Esophagus squamous epithelium (tissue), 5 donors: ENCODE data around the gene FAM98B. TPM values are rescaled to one million over a fixed set of nuclear protein-coding genes. Genes with fewer than 3 reads are reported as not detected.

ENCODE experiments used
- DNase-seq: peaks from one replicate; lab custom pipeline; 2025; lab: John Stamatoyannopoulos, UW
- H3K27ac ChIP-seq, 4 donors: fragments of 200-600 bp; sonication (generic); one replicate each; pipeline ENCODE4 v1.5.1; 2016 to 2019; ENCODE audit warnings: mild to moderate bottlenecking in 1 of 4
- H3K27me3 ChIP-seq, 4 donors: fragments of 200-600 bp; sonication (generic); 1 replicate in 3 of 4; 2 replicates in 1 of 4; pipeline versions ENCODE4 v1.5.1 to v1.6.0; 2017 to 2021; ENCODE audit warnings: antibody characterized with exemption in 1 of 4
- H3K36me3 ChIP-seq, 3 donors: fragments of 200-600 bp; sonication (generic); one replicate each; pipeline ENCODE4 v1.5.1; 2016 to 2019
- H3K4me1 ChIP-seq, 3 donors: fragments of 200-600 bp; sonication (generic); one replicate each; pipeline ENCODE4 v1.5.1; 2017 to 2019
- H3K4me3 ChIP-seq, 4 donors: fragments of 200-600 bp; sonication (generic); 1 replicate in 3 of 4; 2 replicates in 1 of 4; pipeline ENCODE4 v1.5.1; 2016 to 2019; ENCODE audit warnings: mild to moderate bottlenecking in 2 of 4, moderate library complexity in 1 of 4
- H3K9me3 ChIP-seq, 3 donors: fragments of 200-600 bp; sonication (generic); one replicate each; pipeline ENCODE4 v1.5.1; 2016 to 2019
- POLR2A ChIP-seq, 4 donors: fragments of 450-650 bp; IDR thresholded peaks; one replicate each; pipeline ENCODE4 v1.6.1; 2017; ENCODE audit warnings: antibody characterized with exemption in 4 of 4, mild to moderate bottlenecking in 4 of 4, moderate library complexity in 3 of 4
- WGBS, 2 donors: methylation state at CpG; one replicate each; pipeline ENCODE4 v1.1.5; 2018; 5-methylcytosine and 5-hydroxymethylcytosine counted together
- intact Hi-C: fragments of 100-400 bp; cut with DNase I; formaldehyde crosslinking; loops from one replicate; pipeline ENCODE4 v1.15.0; 2022
- total RNA-seq, 4 donors: library from RNA; depleted of rRNA; stranded (reverse); fragments of >200 nt; gene quantifications; one replicate each; pipeline ENCODE4 v1.1.0, GENCODE V29; 2016
- TF ChIP-seq, protein P1 (sequence below), 6 experiments: fragments of 450-650 bp in 4 of 6; fragments of 200-600 bp in 2 of 6; sonication (generic) in 2 of 6; IDR thresholded peaks; one replicate each; pipeline ENCODE4 v1.5.1; 2016 to 2019; ENCODE audit warnings: antibody characterized with exemption in 6 of 6, mild to moderate bottlenecking in 4 of 6, moderate library complexity in 4 of 6
- donor health status: DM: yes; HTN: yes; CAD: no.

Gene FAM98B
- total RNA-seq, 4 donors from 2014 or later = 5.6 to 10.9 (median 7.1) TPM

DNA sequence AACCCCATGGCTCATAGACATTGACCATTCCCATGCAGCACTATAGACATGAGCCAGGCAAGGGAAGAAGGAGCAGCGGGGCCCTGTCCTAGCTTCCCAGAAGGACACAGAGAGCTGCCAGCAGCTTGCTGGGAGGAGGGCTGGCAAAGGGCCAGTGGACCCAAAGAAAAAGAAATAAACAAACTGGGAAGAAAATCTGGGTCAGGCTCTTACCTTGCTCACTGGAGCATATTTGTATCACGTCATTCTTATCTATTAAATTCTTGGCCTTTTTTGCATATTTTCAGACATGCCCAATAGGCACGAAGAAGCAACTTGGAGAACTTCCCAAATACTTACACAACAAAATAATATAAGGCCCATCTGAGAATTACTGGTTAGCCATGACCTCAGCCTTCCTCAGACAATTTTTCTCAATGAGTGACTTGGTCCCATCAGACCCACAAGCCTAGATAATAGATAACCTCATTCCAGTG lies 82.3 kb downstream of the FAM98B start:
- DNase-seq = no peak
- Histone ChIP-seq H3K9me3 (no peaks in the 10 kb centered on the region), H3K4me3 (no peak overlapping the region), H3K36me3 (no peaks in the 10 kb centered on the region), H3K27me3 (no peaks in the 10 kb centered on the region), H3K27ac (no peak overlapping the region), H3K4me1 (peaks cover 0 to 21% (median 0%) of the 10 kb centered on the region in 3 donors)
- intact Hi-C loops = no loop called here
- TF ChIP-seq, protein P1, sequence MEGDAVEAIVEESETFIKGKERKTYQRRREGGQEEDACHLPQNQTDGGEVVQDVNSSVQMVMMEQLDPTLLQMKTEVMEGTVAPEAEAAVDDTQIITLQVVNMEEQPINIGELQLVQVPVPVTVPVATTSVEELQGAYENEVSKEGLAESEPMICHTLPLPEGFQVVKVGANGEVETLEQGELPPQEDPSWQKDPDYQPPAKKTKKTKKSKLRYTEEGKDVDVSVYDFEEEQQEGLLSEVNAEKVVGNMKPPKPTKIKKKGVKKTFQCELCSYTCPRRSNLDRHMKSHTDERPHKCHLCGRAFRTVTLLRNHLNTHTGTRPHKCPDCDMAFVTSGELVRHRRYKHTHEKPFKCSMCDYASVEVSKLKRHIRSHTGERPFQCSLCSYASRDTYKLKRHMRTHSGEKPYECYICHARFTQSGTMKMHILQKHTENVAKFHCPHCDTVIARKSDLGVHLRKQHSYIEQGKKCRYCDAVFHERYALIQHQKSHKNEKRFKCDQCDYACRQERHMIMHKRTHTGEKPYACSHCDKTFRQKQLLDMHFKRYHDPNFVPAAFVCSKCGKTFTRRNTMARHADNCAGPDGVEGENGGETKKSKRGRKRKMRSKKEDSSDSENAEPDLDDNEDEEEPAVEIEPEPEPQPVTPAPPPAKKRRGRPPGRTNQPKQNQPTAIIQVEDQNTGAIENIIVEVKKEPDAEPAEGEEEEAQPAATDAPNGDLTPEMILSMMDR (IDR thresholded peaks at IDR 0.05) = no peak
- TF ChIP-seq POLR2A (IDR thresholded peaks at IDR 0.05) = no peak
- WGBS, 2 donors = 65 to 68% methylated on average over 3 of the region's 3 CpGs

Other genes starting within 250 kb of the FAM98B start
- gene SPRED1, start 201.3 kb upstream of the FAM98B start, total RNA-seq = 10 to 100 TPM in 2 of 4 donors, 1 to 10 TPM in 2; 4.3 to 16.4 (median 9.3) TPM
- gene RASGRP1, start 110.7 kb downstream of the FAM98B start, total RNA-seq = 10 to 100 TPM in 3 of 4 donors, 1 to 10 TPM in 1; 9.2 to 16.0 (median 12.2) TPM